Omental fat pad (tissue), 4 donors: Measurements from ENCODE around the gene UTY. TPM values are rescaled to one million over a fixed set of nuclear protein-coding genes. Genes with fewer than 3 reads are reported as not detected.

Source experiments
- ATAC-seq: fragments of 150-250 bp; one replicate; pipeline ENCODE4 v1.9.1; 2016; ENCODE audit warnings: mild to moderate bottlenecking, moderate library complexity; ENCODE audit not compliant: low FRiP score
- DNase-seq: peaks from one replicate; pipeline ENCODE4 v3.0.0-alpha.2; 2019; ENCODE audit warnings: low spot score
- CTCF ChIP-seq, 3 donors: fragments of 450-650 bp; IDR thresholded peaks; one replicate each; pipeline ENCODE4 v1.5.1; 2016 to 2017; ENCODE audit warnings: antibody characterized with exemption in 3 of 3, mild to moderate bottlenecking in 3 of 3, moderate library complexity in 2 of 3
- total RNA-seq, 4 donors: library from RNA; depleted of rRNA; stranded (reverse); fragments of >200 nt; gene quantifications; one replicate each; pipeline ENCODE4 v1.1.0, GENCODE V29; 2016

The UTY gene
- total RNA-seq, 4 donors from 2014 or later = 0.13 to 57.4 (median 32.3) TPM; not detected in 1

GRCh38 chrY:13435968-13436937, 43.6 kb downstream of the UTY start:
- ATAC-seq (no peak), DNase-seq (no peak)
- TF ChIP-seq CTCF (IDR thresholded peaks at IDR 0.05) = no peak

- DNase-seq (no peak), ATAC-seq (no peak)
- no peak for TF ChIP-seq CTCF (IDR thresholded peaks at IDR 0.05)
Observed at GRCh38 chrY:13435206-13435967, 44.4 kb downstream of the UTY start.

- DNase-seq = no peak
- TF ChIP-seq CTCF (IDR thresholded peaks at IDR 0.05) = no peak
- no peak for ATAC-seq
Observed at GRCh38 chrY:13432293-13433025, 47.4 kb downstream of the UTY start.

GRCh38 chrY:13429551-13429950, 50.3 kb downstream of the UTY start:
- no peak for TF ChIP-seq CTCF (IDR thresholded peaks at IDR 0.05)
- DNase-seq = no peak
- ATAC-seq = no peak

- no peak for ATAC-seq
Observed at GRCh38 chrY:13423281-13423732, 56.5 kb downstream of the UTY start.

More at GRCh38 chrY:13423281-13423732, 56.5 kb downstream of the UTY start:
- TF ChIP-seq CTCF (IDR thresholded peaks at IDR 0.05) = no peak
- DNase-seq = no peak
